Hepatocyte (in vitro differentiated cells): Measurements from ENCODE around the gene C1QTNF7.

Experiments used
- CTCF ChIP-seq: fragments of 200-600 bp; sonication (generic); IDR thresholded peaks from 2 replicates; pipeline ENCODE4 v1.5.1; 2016; ENCODE audit warnings: antibody characterized with exemption, mild to moderate bottlenecking; ENCODE audit not compliant: poor library complexity
- EZH2 ChIP-seq: fragments of 200-600 bp; sonication (generic); IDR thresholded peaks from 2 replicates; pipeline ENCODE4 v1.6.1; 2016; ENCODE audit warnings: antibody characterized with exemption, mild to moderate bottlenecking, borderline replicate concordance

GRCh38 chr4:15402974-15403373, 24.9 kb upstream of the C1QTNF7 start:
- TF ChIP-seq CTCF (no peak), EZH2 (no peak)
